Nephron (organoid): ENCODE measurements around the gene OR4S2.

Experiments used
- H3K27ac Mint-ChIP-seq, 3 experiments: 2 replicates each; pipeline ENCODE4 v1.8.0; 2020; ENCODE audit warnings: mixed read lengths in 3 of 3, mild to moderate bottlenecking in 2 of 3, moderate library complexity in 1 of 3
- H3K27me3 Mint-ChIP-seq: 2 replicates; pipeline ENCODE4 v1.8.0; 2021; ENCODE audit warnings: low read depth, mild to moderate bottlenecking, moderate library complexity, mixed read lengths
- H3K36me3 Mint-ChIP-seq: 2 replicates; pipeline ENCODE4 v1.8.0; 2020; ENCODE audit warnings: low read depth, mixed read lengths
- H3K4me1 Mint-ChIP-seq: 2 replicates; pipeline ENCODE4 v1.8.0; 2020; ENCODE audit warnings: mixed read lengths
- H3K4me3 Mint-ChIP-seq, 3 experiments: 2 replicates each; pipeline ENCODE4 v1.8.0; 2020; ENCODE audit warnings: mild to moderate bottlenecking in 3 of 3, mixed read lengths in 3 of 3, moderate library complexity in 2 of 3
- H3K9me3 Mint-ChIP-seq: 2 replicates; pipeline ENCODE4 v1.8.0; 2020; ENCODE audit warnings: mixed read lengths
- CTCF ChIP-seq, 3 experiments: fragments of 200-600 bp; sonication (generic); IDR thresholded peaks; one replicate each; pipeline ENCODE4 v1.5.0; 2021; ENCODE audit warnings: antibody characterized with exemption in 3 of 3; ENCODE audit not compliant: unreplicated experiment in 3 of 3

OR4S2 gene, protein sequence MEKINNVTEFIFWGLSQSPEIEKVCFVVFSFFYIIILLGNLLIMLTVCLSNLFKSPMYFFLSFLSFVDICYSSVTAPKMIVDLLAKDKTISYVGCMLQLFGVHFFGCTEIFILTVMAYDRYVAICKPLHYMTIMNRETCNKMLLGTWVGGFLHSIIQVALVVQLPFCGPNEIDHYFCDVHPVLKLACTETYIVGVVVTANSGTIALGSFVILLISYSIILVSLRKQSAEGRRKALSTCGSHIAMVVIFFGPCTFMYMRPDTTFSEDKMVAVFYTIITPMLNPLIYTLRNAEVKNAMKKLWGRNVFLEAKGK

GRCh38 chr11:55648027-55648426, at the start of gene OR4S2:
Gene OR4S2 (plus strand): TSS chr11:55648327. CDS start chr11:55650904, 2,577 bp downstream.
- Mint-ChIP-seq H3K36me3 (no peaks in the 10 kb centered on the region), H3K4me3 (no peak within 1 kb of the TSS), H3K27ac (no peak within 1 kb of the TSS), H3K27me3 (no peaks in the 10 kb centered on the region), H3K4me1 (no peaks in the 10 kb centered on the region), H3K9me3 (peaks cover 3% of the 10 kb centered on the region)
- no peak for TF ChIP-seq CTCF (IDR thresholded peaks at IDR 0.05; ENCODE audit: unreplicated experiment in 3 of 3)

- no peak for TF ChIP-seq CTCF (IDR thresholded peaks at IDR 0.05; ENCODE audit: unreplicated experiment in 3 of 3)
- Mint-ChIP-seq H3K36me3 (no peaks in the 10 kb centered on the region), H3K4me3 (no peak within 1 kb of the TSS), H3K27ac (no peak within 1 kb of the TSS), H3K4me1 (no peaks in the 10 kb centered on the region), H3K9me3 (peaks cover 6% of the 10 kb centered on the region), H3K27me3 (no peaks in the 10 kb centered on the region)
Observed at GRCh38 chr11:55607545-55607944, 40.6 kb upstream of the OR4S2 start, which contains the start of gene OR4C11. Gene OR4C11 (minus strand): TSS chr11:55607645. CDS start chr11:55604373, 3,272 bp downstream.

- Mint-ChIP-seq H3K27me3 (no peaks in the 10 kb centered on the region), H3K9me3 (peaks cover 30% of the 10 kb centered on the region), H3K4me1 (no peaks in the 10 kb centered on the region), H3K36me3 (no peaks in the 10 kb centered on the region), H3K27ac (no peak overlapping the region), H3K4me3 (no peak overlapping the region)
- TF ChIP-seq CTCF (IDR thresholded peaks at IDR 0.05; ENCODE audit: unreplicated experiment in 3 of 3), result no peak
Observed at GRCh38 chr11:55624531-55624930, 23.6 kb upstream of the OR4S2 start.

DNA sequence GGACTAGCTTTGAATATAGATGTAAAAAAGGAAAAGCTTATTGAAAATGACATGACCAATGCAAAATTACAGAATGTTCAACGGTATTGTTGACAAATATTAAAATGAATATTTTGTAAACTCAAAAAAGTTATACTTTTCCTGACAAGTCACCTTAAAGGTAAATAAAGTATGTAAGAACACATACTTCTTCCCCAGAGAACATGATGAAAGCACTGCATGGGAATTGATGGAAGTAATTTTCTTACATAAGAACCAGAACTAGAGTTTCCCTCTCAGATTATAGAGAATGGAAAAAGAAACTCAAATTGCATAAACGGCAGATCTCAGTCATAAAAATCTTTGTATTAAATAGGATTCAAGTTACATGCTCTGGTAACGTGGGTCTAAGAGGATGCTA, 13.3 kb upstream of the OR4S2 start, which contains the start of gene OR4P4:
TSS of gene OR4P4 (plus strand) at position 301 of the 400 bp plus-strand sequence.
- no peaks in the 10 kb centered on the region for H3K4me1 Mint-ChIP-seq
- TF ChIP-seq CTCF (IDR thresholded peaks at IDR 0.05; ENCODE audit: unreplicated experiment in 3 of 3), result no peak
- H3K36me3 Mint-ChIP-seq, result no peaks in the 10 kb centered on the region
- H3K27me3 Mint-ChIP-seq, result no peaks in the 10 kb centered on the region
- H3K27ac Mint-ChIP-seq, result no peak within 1 kb of the TSS
- H3K9me3 Mint-ChIP-seq, result peaks cover 5% of the 10 kb centered on the region
- H3K4me3 Mint-ChIP-seq, result no peak within 1 kb of the TSS

GRCh38 chr11:55652560-55652959, 4.4 kb downstream of the OR4S2 start:
- H3K4me1 Mint-ChIP-seq, result no peaks in the 10 kb centered on the region
- H3K27me3 Mint-ChIP-seq, result no peaks in the 10 kb centered on the region
- no peaks in the 10 kb centered on the region for H3K9me3 Mint-ChIP-seq
- no peaks in the 10 kb centered on the region for H3K36me3 Mint-ChIP-seq
- H3K4me3 Mint-ChIP-seq, result no peak overlapping the region
- TF ChIP-seq CTCF (IDR thresholded peaks at IDR 0.05; ENCODE audit: unreplicated experiment in 3 of 3), result no peak
- no peak overlapping the region for H3K27ac Mint-ChIP-seq

- no peak for TF ChIP-seq CTCF (IDR thresholded peaks at IDR 0.05; ENCODE audit: unreplicated experiment in 3 of 3)
- Mint-ChIP-seq H3K9me3 (peaks cover 4% of the 10 kb centered on the region), H3K4me1 (no peaks in the 10 kb centered on the region), H3K4me3 (no peak overlapping the region), H3K36me3 (no peaks in the 10 kb centered on the region), H3K27me3 (no peaks in the 10 kb centered on the region), H3K27ac (no peak overlapping the region)
Observed at GRCh38 chr11:55655096-55655495, 7.0 kb downstream of the OR4S2 start.
